Neural cell (in vitro differentiated cells): ENCODE results near the gene PPFIBP1. TPM values are rescaled to one million over a fixed set of nuclear protein-coding genes. Genes with fewer than 3 reads are reported as not detected.

Experiments
- H2AFZ ChIP-seq: fragments of 200-600, 300-800 bp; sonication (generic), shearing (Covaris generic); 2 replicates; pipeline ENCODE4 v1.6.0; 2014; ENCODE audit warnings: low read depth, mild to moderate bottlenecking, antibody characterized with exemption, low read length, moderate library complexity
- H3F3A ChIP-seq: fragments of 200-600 bp; shearing (Covaris generic); 2 replicates; pipeline ENCODE4 v1.6.1; 2016; ENCODE audit warnings: mild to moderate bottlenecking, moderate library complexity, mixed read lengths, antibody characterized with exemption, low read length; ENCODE audit not compliant: insufficient read depth, poor library complexity, severe bottlenecking
- H3K27ac ChIP-seq: fragments of 200-600, 300-800 bp; sonication (generic), shearing (Covaris generic); 2 replicates; pipeline ENCODE4 v1.5.1; 2014; ENCODE audit warnings: mild to moderate bottlenecking, low read length, moderate library complexity
- H3K27me3 ChIP-seq: fragments of 300-800, 200-600 bp; sonication (generic), shearing (Covaris generic); 2 replicates; pipeline ENCODE4 v1.6.0; 2014; ENCODE audit warnings: mild to moderate bottlenecking, low read depth, low read length, moderate library complexity; ENCODE audit not compliant: insufficient read depth
- H3K36me3 ChIP-seq: fragments of 300-800, 200-600 bp; sonication (generic), shearing (Covaris generic); 2 replicates; pipeline ENCODE4 v1.5.1; 2014; ENCODE audit warnings: mild to moderate bottlenecking, antibody characterized with exemption, low read length, moderate library complexity; ENCODE audit not compliant: insufficient read depth
- H3K4me2 ChIP-seq: fragments of 300-800, 200-600 bp; sonication (generic), shearing (Covaris generic); 2 replicates; pipeline ENCODE4 v1.6.0; 2014; ENCODE audit warnings: mild to moderate bottlenecking, low read length
- H3K4me3 ChIP-seq: fragments of 300-800, 200-600 bp; sonication (generic), shearing (Covaris generic); 2 replicates; pipeline ENCODE4 v1.5.1; 2014; ENCODE audit warnings: mild to moderate bottlenecking, low read length, moderate library complexity
- H3K79me2 ChIP-seq: fragments of 200-600 bp; shearing (Covaris generic); replicated peaks from 2 replicates; pipeline ENCODE4 v1.6.0; 2014; ENCODE audit warnings: mild to moderate bottlenecking, low read length, moderate library complexity; ENCODE audit not compliant: insufficient read depth
- H3K9ac ChIP-seq: fragments of 300-800, 200-600 bp; sonication (generic), shearing (Covaris generic); 2 replicates; pipeline ENCODE4 v1.6.1; 2016; ENCODE audit warnings: mild to moderate bottlenecking, low read length, mixed read lengths
- H3K9me2 ChIP-seq: fragments of 200-600 bp; shearing (Covaris generic); 2 replicates; pipeline ENCODE4 v1.6.1; 2016; ENCODE audit warnings: mild to moderate bottlenecking, low read length, mixed read lengths; ENCODE audit not compliant: insufficient read depth
- H3K9me3 ChIP-seq: fragments of 200-600, 300-800 bp; sonication (generic), shearing (Covaris generic); 2 replicates; pipeline ENCODE4 v1.6.1; 2016; ENCODE audit warnings: mild to moderate bottlenecking, mixed run types, low read length, moderate library complexity, mixed read lengths
- H4K20me1 ChIP-seq: fragments of 200-600 bp; shearing (Covaris generic); 2 replicates; pipeline ENCODE4 v1.6.1; 2016; ENCODE audit warnings: mild to moderate bottlenecking, mixed run types; ENCODE audit not compliant: insufficient read depth
- CTCF ChIP-seq: fragments of 450-650 bp; IDR thresholded peaks from 2 replicates; pipeline ENCODE4 v1.5.1; 2014; ENCODE audit warnings: antibody characterized with exemption, mild to moderate bottlenecking, moderate library complexity; ENCODE audit not compliant: poor library complexity, severe bottlenecking
- EP300 ChIP-seq: fragments of 450-650 bp; conservative IDR thresholded peaks from 2 replicates; pipeline ENCODE4 v1.6.1; 2014; ENCODE audit warnings: antibody characterized with exemption, mild to moderate bottlenecking, moderate library complexity; ENCODE audit not compliant: poor library complexity, severe bottlenecking
- EZH2 ChIP-seq: fragments of 200-600, 300-800 bp; shearing (Covaris generic), sonication (generic); IDR thresholded peaks from 2 replicates; pipeline ENCODE4 v1.6.1; 2014; ENCODE audit warnings: antibody characterized with exemption, low read length, borderline replicate concordance, mild to moderate bottlenecking; ENCODE audit not compliant: insufficient read depth, poor library complexity, severe bottlenecking
- MXI1 ChIP-seq: fragments of 450-650 bp; conservative IDR thresholded peaks from 2 replicates; pipeline ENCODE4 v1.6.1; 2014; ENCODE audit warnings: antibody characterized with exemption, mild to moderate bottlenecking; ENCODE audit not compliant: poor library complexity, severe bottlenecking
- POLR2AphosphoS5 ChIP-seq: IDR thresholded peaks from 2 replicates; pipeline ENCODE4 v1.6.1; 2012
- RAD21 ChIP-seq: fragments of 450-650 bp; conservative IDR thresholded peaks from 2 replicates; pipeline ENCODE4 v1.6.1; 2014; ENCODE audit warnings: antibody characterized with exemption, mild to moderate bottlenecking, moderate library complexity
- REST ChIP-seq: IDR thresholded peaks from 2 replicates; pipeline ENCODE4 v1.6.1; 2012; ENCODE audit warnings: borderline replicate concordance
- SMC3 ChIP-seq: fragments of 450-650 bp; conservative IDR thresholded peaks from 2 replicates; pipeline ENCODE4 v1.6.1; 2014; ENCODE audit warnings: antibody characterized with exemption, mild to moderate bottlenecking, moderate library complexity; ENCODE audit not compliant: poor library complexity
- TAF1 ChIP-seq: IDR thresholded peaks from 2 replicates; pipeline ENCODE4 v1.6.1; 2012; ENCODE audit warnings: low read depth
- polyA plus RNA-seq: library from polyadenylated mRNA; depleted of rRNA; stranded (reverse); fragments of >200 nt; gene quantifications from 2 replicates; pipeline ENCODE4 v1.2.3, GENCODE V29; 2014

PPFIBP1 gene
- polyA plus RNA-seq, 1 donor from 2014 or later, result 30.2 TPM

- no peaks in the 10 kb centered on the region for H3K36me3 ChIP-seq
- no peaks in the 10 kb centered on the region for H3K9me2 ChIP-seq
- H2AFZ ChIP-seq, result no peak overlapping the region
- no peak overlapping the region for H3K4me3 ChIP-seq
- no peaks in the 10 kb centered on the region for H3F3A ChIP-seq
- H3K4me2 ChIP-seq, result no peak overlapping the region
- H4K20me1 ChIP-seq, result no peaks in the 10 kb centered on the region
- no peak for TF ChIP-seq CTCF
- no peak for TF ChIP-seq EP300
- TF ChIP-seq EZH2, result no peak
- TF ChIP-seq RAD21, result no peak
- TF ChIP-seq REST, result no peak
- no peak for TF ChIP-seq MXI1
- no peak for TF ChIP-seq POLR2AphosphoS5
- no peaks in the 10 kb centered on the region for H3K27me3 ChIP-seq
- H3K9me3 ChIP-seq, result no peaks in the 10 kb centered on the region
- H3K79me2 ChIP-seq, result no peaks in the 10 kb centered on the region
- H3K9ac ChIP-seq, result no peak overlapping the region
- no peak overlapping the region for H3K27ac ChIP-seq
These were observed 90.4 kb downstream of the PPFIBP1 start for GRCh38 chr12:27614386-27614785.

GRCh38 chr12:27614866-27615265 is 90.9 kb downstream of the PPFIBP1 start:
- H3K4me3 ChIP-seq, result no peak overlapping the region
- TF ChIP-seq EZH2 (no peak), RAD21 (no peak), MXI1 (no peak), POLR2AphosphoS5 (no peak), EP300 (no peak), CTCF (no peak), TAF1 (no peak), SMC3 (no peak), REST (no peak)
- H3K4me2 ChIP-seq, result no peak overlapping the region
- no peak overlapping the region for H3K9ac ChIP-seq
- H3K36me3 ChIP-seq, result no peaks in the 10 kb centered on the region
- H3F3A ChIP-seq, result no peaks in the 10 kb centered on the region
- no peaks in the 10 kb centered on the region for H3K79me2 ChIP-seq
- no peak overlapping the region for H2AFZ ChIP-seq
- H3K27me3 ChIP-seq, result no peaks in the 10 kb centered on the region
- H4K20me1 ChIP-seq, result no peaks in the 10 kb centered on the region
- H3K9me2 ChIP-seq, result no peaks in the 10 kb centered on the region
- no peak overlapping the region for H3K27ac ChIP-seq
- H3K9me3 ChIP-seq, result no peaks in the 10 kb centered on the region
